Stomach (tissue), 9 donors: ENCODE data around the gene ELMO1. TPM values are rescaled to one million over a fixed set of nuclear protein-coding genes. Genes with fewer than 3 reads are reported as not detected.

Experiments used
- DNase-seq, 2 donors: peaks; one replicate each; pipeline versions ENCODE4 v3.0.0 to v3.0.0-alpha.2; 2013 to 2019
- H3K27ac ChIP-seq, 5 donors: fragments of 200-600 bp in 4 of 5; sonication (generic) in 4 of 5; one replicate each; pipeline ENCODE4 v1.5.1; 2013 to 2019; ENCODE audit warnings: mild to moderate bottlenecking in 1 of 5, moderate library complexity in 1 of 5
- H3K27me3 ChIP-seq, 3 donors: fragments of 200-600 bp; sonication (generic); one replicate each; pipeline ENCODE4 v1.5.1; 2017 to 2019; ENCODE audit warnings: mixed run types in 1 of 3
- H3K36me3 ChIP-seq, 4 donors: fragments of 200-600 bp; sonication (generic); 1 replicate in 3 of 4; 2 replicates in 1 of 4; pipeline ENCODE4 v1.5.1; 2016 to 2019
- H3K4me1 ChIP-seq, 4 donors: fragments of 200-600 bp; sonication (generic); one replicate each; pipeline ENCODE4 v1.5.1; 2016 to 2019
- H3K4me3 ChIP-seq, 4 donors: fragments of 200-600 bp; sonication (generic) in 3 of 4; one replicate each; pipeline ENCODE4 v1.5.1; 2016 to 2019; ENCODE audit warnings: mild to moderate bottlenecking in 1 of 4
- H3K9me3 ChIP-seq, 4 donors: fragments of 200-600 bp; sonication (generic); one replicate each; pipeline ENCODE4 v1.5.1; 2016 to 2019
- CTCF ChIP-seq, 7 experiments: fragments of 450-650 bp in 4 of 7; fragments of 200-600 bp in 3 of 7; sonication (generic) in 3 of 7; IDR thresholded peaks; one replicate each; pipeline ENCODE4 v1.5.1; 2016 to 2019; ENCODE audit warnings: antibody characterized with exemption in 7 of 7, control low read depth in 2 of 7, mild to moderate bottlenecking in 1 of 7
- EP300 ChIP-seq: sonication (generic); formaldehyde crosslinking; IDR thresholded peaks from one replicate; pipeline ENCODE4 v1.6.1; 2017; ENCODE audit warnings: antibody characterized with exemption
- POLR2A ChIP-seq, 4 donors: fragments of 450-650 bp; IDR thresholded peaks; one replicate each; pipeline ENCODE4 v1.6.1; 2016; ENCODE audit warnings: antibody characterized with exemption in 4 of 4, control low read depth in 2 of 4, mild to moderate bottlenecking in 1 of 4, moderate library complexity in 1 of 4
- POLR2AphosphoS5 ChIP-seq, 3 donors: sonication (generic); formaldehyde crosslinking; IDR thresholded peaks; one replicate each; pipeline ENCODE4 v1.6.1; 2016; ENCODE audit warnings: antibody characterized with exemption in 3 of 3
- WGBS, 5 donors: extraction: QIAGEN DNeasy Blood & Tissue Kit in 3 of 5; methylation state at CpG; one replicate each; pipeline versions ENCODE4 v1.1.5 to v1.1.7; 2013 to 2018; 5-methylcytosine and 5-hydroxymethylcytosine counted together
- intact Hi-C: fragments of 100-400 bp; cut with DNase I; formaldehyde crosslinking; loops from one replicate; pipeline ENCODE4 v1.15.1; 2023; ENCODE audit warnings: low total_unique reads
- polyA plus RNA-seq, 3 donors: library from polyadenylated mRNA; stranded (reverse); fragments of 200-250 nt; gene quantifications; one replicate each; pipeline ENCODE4 v1.2.3, GENCODE V29; 2013
- total RNA-seq, 5 donors: library from RNA; depleted of rRNA; stranded (reverse); fragments of >200 nt; gene quantifications; one replicate each; pipeline versions ENCODE4 v1.1.0 to v1.2.3, GENCODE V29; 2014 to 2016
- donor health status: healthy with polysubstance abuse.
- donor health status: Bipolar disorder and iron deficiency.
- donor health status: healthy.

Gene ELMO1
- total and polyA plus RNA-seq, 8 donors, result 4.1 to 117 (median 44.8) TPM

DNA sequence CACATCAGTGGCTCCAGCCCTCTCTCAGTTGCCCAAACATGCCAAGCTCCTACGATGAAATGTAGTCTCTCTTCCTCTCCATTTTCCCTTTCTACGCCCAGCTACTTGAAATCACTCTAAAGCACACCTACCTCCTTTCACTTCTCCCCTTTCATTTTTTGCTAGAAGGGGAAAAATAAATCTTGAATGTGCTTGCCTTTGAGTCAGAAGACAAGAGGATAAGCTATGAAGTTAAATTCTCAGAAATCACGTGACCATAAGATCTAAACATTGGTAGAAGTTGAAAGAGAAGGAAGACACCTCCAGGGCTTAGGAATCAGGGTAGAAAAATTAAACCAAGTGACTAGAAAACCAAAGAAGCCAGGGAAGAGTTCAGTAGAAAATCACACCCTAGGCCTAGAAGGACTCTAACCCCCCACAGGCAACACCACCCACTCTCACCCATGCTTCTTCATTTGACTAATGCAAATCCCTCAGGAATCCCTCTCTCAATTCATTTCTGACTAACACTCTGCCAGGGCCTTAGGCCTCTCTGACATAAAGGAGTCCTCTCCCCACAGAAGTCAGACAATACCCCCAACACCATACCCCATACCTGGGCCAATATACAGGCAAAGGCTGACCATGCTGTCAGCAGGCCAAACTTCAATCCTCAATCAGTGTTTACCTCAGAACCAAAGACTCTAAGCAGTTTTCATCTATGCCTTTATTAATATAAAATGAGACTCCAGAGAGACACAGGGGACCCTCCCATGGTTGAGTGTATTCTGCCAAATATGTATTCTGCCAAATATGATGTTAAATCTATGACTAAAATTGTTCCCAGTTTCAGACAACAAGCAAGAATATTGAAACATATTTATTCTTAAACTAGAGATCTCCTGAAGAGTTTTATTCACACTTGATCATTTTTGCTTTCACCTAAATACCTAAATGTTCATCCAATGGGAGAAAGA lies 84.8 kb downstream of the ELMO1 start:
- no peaks in the 10 kb centered on the region for H3K36me3 ChIP-seq
- no peaks in the 10 kb centered on the region for H3K4me1 ChIP-seq
- H3K9me3 ChIP-seq, result no peaks in the 10 kb centered on the region
- 87 to 91% (median 89%) methylated on average over 3 of the region's 3 CpGs for WGBS, 5 donors
- TF ChIP-seq CTCF (IDR thresholded peaks at IDR 0.05), result no peak
- TF ChIP-seq EP300, result no peak
- TF ChIP-seq POLR2AphosphoS5 (IDR thresholded peaks at IDR 0.05), result no peak
- TF ChIP-seq POLR2A (IDR thresholded peaks at IDR 0.05), result no peak
- no peaks in the 10 kb centered on the region for H3K27me3 ChIP-seq
- no peak for DNase-seq
- H3K27ac ChIP-seq, result no peak overlapping the region
- intact Hi-C loops, result no loop called here
- H3K4me3 ChIP-seq, result no peak overlapping the region

- H3K27me3 ChIP-seq, result no peaks in the 10 kb centered on the region
- no peaks in the 10 kb centered on the region for H3K36me3 ChIP-seq
- no peak for DNase-seq
- 74 to 96% (median 82%) methylated on average over 2 of the region's 2 CpGs for WGBS, 5 donors
- H3K4me3 ChIP-seq, result no peak overlapping the region
- no peaks in the 10 kb centered on the region for H3K4me1 ChIP-seq
- intact Hi-C loops, result no loop called here
- no peak for TF ChIP-seq EP300
- no peaks in the 10 kb centered on the region for H3K9me3 ChIP-seq
- no peak overlapping the region for H3K27ac ChIP-seq
Observed at GRCh38 chr7:37362802-37363201, 85.9 kb downstream of the ELMO1 start.

- no peak overlapping the region for H3K4me3 ChIP-seq
- H3K27ac ChIP-seq, result no peak overlapping the region
- H3K27me3 ChIP-seq, result no peaks in the 10 kb centered on the region
- 71 to 93% (median 87%) methylated on average over 2 of the region's 2 CpGs for WGBS, 5 donors
- no peak for DNase-seq
- intact Hi-C loops, result no loop called here
- TF ChIP-seq POLR2AphosphoS5 (IDR thresholded peaks at IDR 0.05), result no peak
- H3K36me3 ChIP-seq, result no peaks in the 10 kb centered on the region
- H3K4me1 ChIP-seq, result peaks cover 0 to 4% (median under 1%) of the 10 kb centered on the region in 4 donors
- H3K9me3 ChIP-seq, result no peaks in the 10 kb centered on the region
Observed at GRCh38 chr7:37360484-37360883, 88.2 kb downstream of the ELMO1 start.

DNA sequence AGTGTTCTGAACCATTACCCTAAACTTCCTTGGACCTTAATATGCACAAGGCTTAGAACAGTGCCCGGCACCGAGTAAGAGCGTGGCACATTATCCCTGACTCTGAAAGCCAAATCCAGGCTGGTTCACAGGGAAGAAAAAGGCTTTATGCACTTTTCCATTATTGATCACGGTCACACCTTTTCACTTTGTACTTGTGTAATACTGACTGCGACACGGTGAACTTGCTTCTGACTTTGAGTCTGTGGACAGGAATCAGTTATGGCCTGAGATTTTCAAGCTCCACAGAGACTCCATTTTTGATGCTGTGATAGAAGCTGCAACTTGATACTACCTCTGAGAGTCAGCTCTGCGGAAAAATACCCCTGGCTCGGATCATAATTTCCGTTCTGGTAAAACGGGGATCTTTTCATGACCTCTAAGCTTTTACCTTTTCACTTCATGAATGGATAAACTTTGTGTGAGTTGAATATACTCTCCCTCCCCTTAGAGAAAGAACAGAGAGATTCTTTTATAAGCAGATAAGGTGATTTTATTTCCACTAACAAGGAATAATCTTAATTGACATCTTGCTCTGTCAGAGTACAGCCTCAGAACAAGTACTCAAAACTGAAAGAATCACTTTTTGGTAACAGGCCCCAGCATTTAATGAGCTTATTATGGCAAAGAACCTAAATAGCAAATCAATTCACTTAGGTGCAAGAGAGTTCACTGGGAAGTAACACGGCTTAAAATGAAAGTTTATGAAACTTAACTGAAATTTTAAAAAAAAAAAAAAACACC lies 88.8 kb downstream of the ELMO1 start:
- Histone ChIP-seq H3K36me3 (no peaks in the 10 kb centered on the region), H3K27ac (no peak overlapping the region), H3K27me3 (no peaks in the 10 kb centered on the region), H3K4me1 (peaks cover 0 to 10% (median 3%) of the 10 kb centered on the region in 4 donors), H3K4me3 (no peak overlapping the region), H3K9me3 (no peaks in the 10 kb centered on the region)
- no peak for TF ChIP-seq EP300
- no peak for TF ChIP-seq POLR2A (IDR thresholded peaks at IDR 0.05)
- TF ChIP-seq POLR2AphosphoS5 (IDR thresholded peaks at IDR 0.05), result no peak
- TF ChIP-seq CTCF (IDR thresholded peaks at IDR 0.05), result no peak
- intact Hi-C loops, result no loop called here
- no peak for DNase-seq
- WGBS, 5 donors, result 84 to 89% (median 88%) methylated on average over 11 of the region's 11 CpGs

DNA sequence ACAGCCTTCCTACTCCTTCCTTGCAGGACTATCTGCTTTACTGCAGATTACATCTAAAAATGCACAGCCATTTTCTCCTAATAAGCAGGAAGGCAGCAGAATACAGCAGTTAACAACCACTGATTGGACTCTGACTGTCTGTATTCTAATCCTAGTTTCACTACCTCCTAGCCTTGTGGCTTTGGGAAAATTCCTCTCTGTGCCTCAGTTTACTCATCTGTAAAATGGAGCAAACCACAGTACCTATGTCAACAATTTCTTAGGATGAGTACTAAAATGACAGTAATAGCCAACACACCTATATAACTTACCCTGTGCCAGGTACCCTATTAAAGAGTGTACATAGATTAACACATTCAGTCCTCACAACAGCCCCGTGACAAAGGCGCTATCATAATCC lies 89.5 kb downstream of the ELMO1 start:
- 92 to 100% (median 93%) methylated on average over 2 of the region's 2 CpGs for WGBS, 5 donors
- TF ChIP-seq POLR2AphosphoS5 (IDR thresholded peaks at IDR 0.05), result no peak
- TF ChIP-seq EP300, result no peak
- TF ChIP-seq CTCF (IDR thresholded peaks at IDR 0.05), result no peak
- TF ChIP-seq POLR2A (IDR thresholded peaks at IDR 0.05), result no peak
- intact Hi-C loops, result no loop called here

More for the DNA sequence above, 89.5 kb downstream of the ELMO1 start:
- no peak for DNase-seq
- Histone ChIP-seq H3K4me3 (no peak overlapping the region), H3K27ac (no peak overlapping the region), H3K4me1 (peaks cover 0 to 17% (median 10%) of the 10 kb centered on the region in 4 donors), H3K27me3 (no peaks in the 10 kb centered on the region), H3K36me3 (no peaks in the 10 kb centered on the region), H3K9me3 (no peaks in the 10 kb centered on the region)
